ENCODE results near the gene SLC16A12. TPM values are rescaled to one million over a fixed set of nuclear protein-coding genes. Genes with fewer than 3 reads are reported as not detected.
"Not testable (repeated sequence)": the region's sequence is repeated elsewhere in the genome, so short reads cannot be mapped to it uniquely, and the experiment has no call there.

The SLC16A12 gene
- total RNA-seq, 1 donor from 2014 or later = 0.02 TPM

GRCh38 chr10:89426230-89426868, 109.0 kb downstream of the SLC16A12 start:
- intact Hi-C loops (cut with micrococcal nuclease) = loop anchor here (2.0 kb wide), 1 partner anchor 134 kb away; no protein-coding TSS in a partner anchor

DNA sequence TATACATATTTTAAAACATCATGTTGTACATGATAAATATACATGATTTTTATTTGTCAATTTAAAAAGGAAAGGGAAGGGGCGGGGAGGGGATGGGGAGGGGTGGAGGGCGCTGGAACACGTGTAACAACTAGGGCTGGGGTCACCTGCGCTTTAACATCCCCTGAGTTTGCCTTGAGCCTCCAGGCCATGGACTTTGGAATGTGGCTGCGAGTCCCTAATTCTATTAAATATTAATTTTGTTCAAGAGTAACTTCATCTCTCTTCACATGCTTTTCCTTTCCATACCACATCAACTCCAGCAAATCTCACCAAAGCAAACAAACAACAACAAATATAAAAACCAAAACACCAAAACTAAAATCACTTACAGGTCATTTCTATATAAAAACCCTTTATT, 110.4 kb downstream of the SLC16A12 start:
- intact Hi-C loops (cut with micrococcal nuclease) = no loop called here

- intact Hi-C loops (cut with micrococcal nuclease) = no loop called here
Observed at GRCh38 chr10:89421018-89421476, 114.3 kb downstream of the SLC16A12 start.

DNA sequence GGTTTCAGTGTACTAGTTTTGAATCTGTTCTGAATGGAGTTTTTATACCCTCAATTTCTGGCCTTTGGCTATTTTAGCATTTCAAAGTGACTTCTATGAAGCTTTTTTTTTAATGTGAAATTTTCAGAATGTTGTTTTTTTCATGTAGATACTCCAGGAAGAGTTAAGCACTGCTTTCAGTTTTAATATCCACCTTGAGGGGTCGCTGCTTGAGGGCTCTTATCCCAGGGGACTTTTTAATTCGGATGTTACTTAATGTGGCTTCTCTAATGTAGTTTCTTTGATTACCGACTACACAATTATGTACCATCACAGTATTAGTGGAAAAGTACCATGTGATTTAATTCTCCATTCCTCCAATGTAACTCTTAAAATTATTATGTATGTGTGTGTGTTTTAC, 115.8 kb downstream of the SLC16A12 start:
- intact Hi-C loops (cut with micrococcal nuclease) = no loop called here

GRCh38 chr10:89416465-89416864, 118.9 kb downstream of the SLC16A12 start:
- intact Hi-C loops (cut with micrococcal nuclease) = no loop called here

DNA sequence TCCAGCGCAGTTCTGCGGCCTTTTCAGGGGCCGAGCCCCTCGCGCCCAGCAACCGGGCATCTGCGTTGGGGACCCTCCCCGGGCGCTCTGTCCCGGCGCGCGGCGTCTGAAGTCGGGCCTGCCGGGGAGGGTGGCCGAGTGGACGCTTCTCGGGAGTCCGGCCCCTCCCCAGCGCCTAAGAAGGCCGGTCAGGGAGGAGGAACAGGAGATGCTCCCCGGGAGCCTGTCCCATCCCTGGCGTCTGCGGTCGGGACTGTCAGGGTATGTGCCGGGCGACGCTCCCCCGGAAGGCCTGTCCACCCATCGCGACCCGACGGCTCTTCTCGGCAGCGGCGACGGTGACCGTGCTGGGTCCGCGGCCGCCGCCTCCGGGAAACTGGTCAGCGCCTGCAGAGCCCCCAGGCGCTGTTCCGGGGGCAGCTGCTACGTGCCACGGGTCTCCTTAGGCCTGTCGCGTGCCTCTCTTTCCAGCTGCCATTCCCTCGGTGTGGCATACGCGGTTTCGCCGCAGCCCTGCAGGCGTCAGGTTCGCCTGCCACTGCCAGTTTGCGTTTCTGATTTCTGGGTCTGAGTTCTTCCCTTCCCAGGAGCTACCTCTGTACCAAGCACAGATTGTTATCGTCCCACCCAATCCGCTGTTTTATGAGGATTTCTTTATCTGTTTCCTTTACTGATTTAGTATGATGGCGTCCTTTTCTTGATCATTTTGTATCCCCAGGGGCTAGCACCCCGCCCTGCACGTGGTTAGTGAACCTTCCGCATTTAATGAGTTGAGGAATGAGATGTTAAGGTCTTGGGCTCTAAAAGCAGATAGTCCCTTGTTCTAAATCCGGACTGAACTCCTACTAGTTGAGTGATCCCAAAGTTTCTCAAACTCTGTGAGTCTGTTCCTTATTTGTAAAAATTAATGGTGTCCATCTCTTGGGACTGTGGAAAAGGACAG, 120.2 kb downstream of the SLC16A12 start:
- intact Hi-C loops (cut with micrococcal nuclease) = loop anchor here (1.0 to 2.0 kb wide), 4 partner anchors 23 to 286 kb away; partner anchors contain the start of genes IFIT1, KIF20B, LIPA and PANK1

DNA sequence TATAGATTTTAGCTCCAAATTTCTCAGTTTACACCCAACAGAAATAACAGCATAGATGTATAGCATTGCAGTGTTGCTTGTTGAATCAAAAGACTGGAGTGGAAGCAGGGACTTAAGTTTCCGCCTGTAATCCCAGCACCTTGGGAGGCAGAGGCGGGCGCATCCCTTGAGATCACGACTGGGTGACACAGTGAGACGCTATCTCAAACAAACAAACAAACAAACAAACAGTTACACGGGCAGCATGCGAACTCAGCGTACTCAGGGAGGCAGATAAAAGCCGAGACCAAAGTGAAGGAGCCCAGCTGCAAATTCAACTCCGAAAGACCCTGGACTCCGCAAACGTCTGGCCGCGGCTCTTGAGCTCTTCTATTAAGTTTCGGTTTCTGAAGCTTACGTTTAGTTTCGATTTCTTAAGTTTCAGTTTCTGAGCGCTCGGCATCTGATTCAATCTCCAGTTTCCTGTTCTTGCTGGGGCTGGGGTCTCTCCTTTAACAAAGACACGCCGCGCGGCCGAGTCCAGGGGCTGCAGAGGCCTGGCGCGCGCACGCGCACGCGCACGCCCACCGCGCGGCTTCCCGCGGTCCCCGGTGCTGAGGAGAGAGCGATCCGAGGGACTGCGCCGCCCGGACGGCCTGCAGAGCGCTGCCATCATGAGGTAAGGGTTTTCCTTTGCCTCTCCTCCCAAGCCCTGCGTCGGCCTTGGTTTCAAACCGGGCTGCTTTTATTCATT, 121.1 kb downstream of the SLC16A12 start, which contains the start of gene IFIT5:
Gene IFIT5 (plus strand): TSS at position 423 of the 733 bp plus-strand sequence. CDS start 231 bp downstream, at position 654.
- intact Hi-C loops (cut with micrococcal nuclease) = loop anchor here (1.0 to 2.0 kb wide), 4 partner anchors 22 to 287 kb away; partner anchors contain the start of genes IFIT1, KIF20B, LIPA and PANK1

GRCh38 chr10:89413398-89413912, 121.9 kb downstream of the SLC16A12 start:
- intact Hi-C loops (cut with micrococcal nuclease) = no loop called here

GRCh38 chr10:89412276-89412675, 123.1 kb downstream of the SLC16A12 start:
- intact Hi-C loops (cut with micrococcal nuclease) = not testable (repeated sequence)

GRCh38 chr10:89411135-89411534, 124.3 kb downstream of the SLC16A12 start:
- intact Hi-C loops (cut with micrococcal nuclease) = not testable (repeated sequence)

DNA sequence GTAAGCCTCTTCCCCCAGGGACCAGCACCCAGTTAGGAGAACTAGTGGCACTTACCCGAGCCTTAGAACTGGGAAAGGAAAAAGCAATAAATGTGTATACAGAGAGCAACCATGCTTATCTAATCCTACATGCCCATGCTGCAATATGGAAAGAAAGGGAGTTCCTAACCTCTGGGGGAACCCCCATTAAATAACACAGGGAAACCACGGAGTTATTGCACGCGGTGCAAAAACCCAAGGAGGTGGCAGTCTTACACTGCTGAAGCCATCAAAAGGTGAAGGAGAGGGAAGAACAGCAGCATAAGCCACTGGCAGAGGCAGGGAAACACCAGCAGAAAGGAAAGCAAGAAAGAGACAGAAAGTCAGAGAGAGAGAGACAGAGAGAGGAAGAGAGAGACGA, 124.8 kb downstream of the SLC16A12 start:
- intact Hi-C loops (cut with micrococcal nuclease) = not testable (repeated sequence)

DNA sequence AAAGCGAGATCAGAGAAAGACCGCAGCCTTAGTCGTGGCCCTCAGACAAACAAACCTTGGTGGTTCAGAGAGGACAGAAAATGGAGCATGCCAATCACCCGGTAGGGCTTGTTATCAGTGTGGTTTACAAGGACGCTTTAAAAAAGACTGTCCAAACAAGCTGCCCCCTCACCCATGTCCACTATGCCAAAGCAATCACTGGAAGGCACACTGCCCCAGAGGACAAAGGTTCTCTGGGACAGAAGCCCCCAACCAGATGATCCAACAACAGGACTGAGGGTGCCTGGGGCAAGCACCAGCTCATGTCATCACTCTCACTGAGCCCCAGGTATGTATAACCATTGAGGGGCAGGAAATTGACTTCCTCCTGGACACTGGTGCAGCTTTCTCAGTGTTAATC, 126.1 kb downstream of the SLC16A12 start:
- intact Hi-C loops (cut with micrococcal nuclease) = not testable (repeated sequence)

- intact Hi-C loops (cut with micrococcal nuclease) = not testable (repeated sequence)
Observed at GRCh38 chr10:89407792-89408191, 127.6 kb downstream of the SLC16A12 start.

DNA sequence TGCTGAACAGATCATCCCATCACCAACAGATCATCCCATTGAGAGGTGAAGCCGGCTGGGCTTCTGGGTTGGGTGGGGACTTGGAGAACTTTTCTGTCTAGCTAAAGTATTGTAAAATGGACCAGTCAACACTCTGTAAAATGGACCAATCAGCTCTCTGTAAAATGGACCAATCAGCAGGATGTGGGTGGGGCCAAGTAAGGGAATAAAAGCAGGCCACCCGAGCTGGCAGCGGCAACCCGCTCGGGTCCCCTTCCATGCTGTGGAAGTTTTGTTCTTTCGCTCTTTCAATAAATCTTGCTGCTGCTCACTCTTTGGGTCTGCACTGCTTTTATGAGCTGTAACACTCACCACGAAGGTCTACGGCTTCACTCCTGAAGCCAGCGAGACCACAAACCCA, 129.2 kb downstream of the SLC16A12 start:
- intact Hi-C loops (cut with micrococcal nuclease) = not testable (repeated sequence)

DNA sequence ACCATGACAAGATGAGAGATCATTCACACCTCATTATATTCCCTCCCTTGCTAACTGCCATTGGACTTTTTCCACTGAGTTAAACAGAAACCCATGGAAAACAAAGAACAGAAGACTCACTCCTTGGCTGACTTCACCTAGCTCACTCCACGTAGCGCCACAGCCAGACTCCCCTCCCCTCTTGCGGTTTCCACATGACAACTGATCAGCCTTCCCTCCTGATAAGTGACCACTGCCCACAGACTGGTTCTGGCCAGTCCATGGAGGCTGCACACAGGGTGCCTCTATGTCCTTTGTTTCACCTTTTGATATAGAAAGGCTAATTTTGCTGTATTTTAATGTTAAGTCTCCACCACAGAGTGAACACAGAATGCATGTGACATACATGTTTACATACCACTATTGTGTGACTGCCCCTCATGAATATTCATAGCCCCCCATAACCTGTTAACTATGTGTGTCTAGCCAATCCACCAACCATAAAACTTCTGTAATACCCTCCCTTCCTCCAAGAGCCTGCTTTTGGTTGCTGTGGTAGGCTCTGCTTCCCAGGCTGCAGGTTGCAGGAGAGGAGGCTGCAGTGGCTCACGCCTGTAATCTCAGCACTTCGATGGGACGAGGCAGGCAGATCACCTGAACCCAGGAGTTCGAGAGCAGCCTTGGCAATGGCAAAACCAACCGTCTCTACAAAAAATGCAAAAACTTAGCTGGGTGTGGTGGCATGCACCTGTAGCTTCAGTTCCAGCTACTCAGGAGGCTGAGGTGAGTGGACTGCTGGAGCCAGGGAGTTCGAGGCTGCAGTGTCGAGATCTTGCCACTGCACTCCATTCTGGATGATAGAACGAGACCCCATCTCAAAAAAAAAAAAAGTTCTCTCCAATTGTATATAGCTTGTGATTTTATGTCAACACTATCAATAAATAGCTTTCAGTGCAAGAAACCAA, 131.0 kb downstream of the SLC16A12 start:
- intact Hi-C loops (cut with micrococcal nuclease) = no loop called here

GRCh38 chr10:89403043-89403442, 132.4 kb downstream of the SLC16A12 start:
- intact Hi-C loops (cut with micrococcal nuclease) = no loop called here

DNA sequence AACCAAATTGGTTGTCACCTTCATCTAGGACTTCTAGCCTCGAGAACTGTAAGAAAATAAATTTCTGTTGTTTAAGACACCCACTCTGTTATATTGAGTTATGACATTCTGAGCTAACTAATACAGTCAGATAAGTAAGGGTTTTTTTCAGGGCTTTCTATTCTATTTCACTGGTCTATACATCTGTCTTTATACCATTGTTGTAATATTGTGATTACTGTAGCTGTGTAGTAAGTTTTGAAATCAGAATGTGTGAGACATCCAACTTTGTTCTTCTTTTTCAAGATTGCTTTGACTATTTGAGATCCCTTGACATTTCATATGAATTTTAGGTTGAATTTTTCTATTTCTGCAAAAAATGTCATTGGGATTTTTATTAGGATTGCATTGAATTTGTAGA, 135.4 kb downstream of the SLC16A12 start:
- intact Hi-C loops (cut with micrococcal nuclease) = loop anchor here (10.0 kb wide), 1 partner anchor 405 kb away; the partner anchor contains the start of gene FAS

DNA sequence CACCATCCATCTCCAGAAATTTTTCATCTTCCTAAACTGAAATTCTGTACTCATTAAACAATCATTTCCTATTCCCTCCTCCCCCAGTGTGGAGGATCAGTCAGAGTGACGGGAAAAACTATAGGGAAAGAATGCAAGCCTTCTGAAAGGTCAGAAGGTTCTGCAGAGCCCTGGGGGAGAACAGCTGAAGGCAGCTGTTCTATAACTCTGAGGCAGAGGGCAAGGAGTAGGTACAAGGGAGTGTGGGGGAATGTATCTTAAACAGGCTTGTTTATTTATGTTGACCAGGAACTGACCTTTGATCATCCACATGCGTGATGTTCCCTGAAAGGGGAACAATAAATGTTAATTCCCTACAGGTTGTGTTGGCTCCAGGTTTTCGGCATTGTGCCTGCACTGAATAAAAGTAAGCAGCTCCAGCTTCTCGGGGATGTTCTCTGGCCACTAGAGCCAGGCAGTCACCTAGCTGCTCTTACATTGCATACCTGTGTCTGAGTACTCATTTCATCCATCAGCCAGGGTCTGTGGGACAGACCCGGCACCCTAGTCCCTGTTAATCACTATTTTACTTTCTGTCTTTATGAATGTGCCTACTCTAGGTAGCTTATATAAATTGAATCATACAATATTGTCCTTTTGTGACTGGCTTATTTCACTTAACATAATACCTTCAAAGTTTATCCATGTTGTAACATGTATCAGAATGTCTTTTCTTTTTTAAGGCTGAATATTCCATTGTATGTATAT, 137.2 kb downstream of the SLC16A12 start:
- intact Hi-C loops (cut with micrococcal nuclease) = loop anchor here (10.0 kb wide), 1 partner anchor 403 kb away; the partner anchor contains the start of gene FAS

- intact Hi-C loops (cut with micrococcal nuclease) = loop anchor here (10.0 kb wide), 1 partner anchor 400 kb away; the partner anchor contains the start of gene FAS
Observed at GRCh38 chr10:89395141-89395540, 140.3 kb downstream of the SLC16A12 start.

Data from T-helper 2 cell treated with Interferon-gamma antibody and Interleukin-4, amounts not matched to agents 100 ng/mL and 5 ng/mL, for 36 hours (primary cell).